Measurements from ENCODE around the gene EIF4G1.

DNA sequence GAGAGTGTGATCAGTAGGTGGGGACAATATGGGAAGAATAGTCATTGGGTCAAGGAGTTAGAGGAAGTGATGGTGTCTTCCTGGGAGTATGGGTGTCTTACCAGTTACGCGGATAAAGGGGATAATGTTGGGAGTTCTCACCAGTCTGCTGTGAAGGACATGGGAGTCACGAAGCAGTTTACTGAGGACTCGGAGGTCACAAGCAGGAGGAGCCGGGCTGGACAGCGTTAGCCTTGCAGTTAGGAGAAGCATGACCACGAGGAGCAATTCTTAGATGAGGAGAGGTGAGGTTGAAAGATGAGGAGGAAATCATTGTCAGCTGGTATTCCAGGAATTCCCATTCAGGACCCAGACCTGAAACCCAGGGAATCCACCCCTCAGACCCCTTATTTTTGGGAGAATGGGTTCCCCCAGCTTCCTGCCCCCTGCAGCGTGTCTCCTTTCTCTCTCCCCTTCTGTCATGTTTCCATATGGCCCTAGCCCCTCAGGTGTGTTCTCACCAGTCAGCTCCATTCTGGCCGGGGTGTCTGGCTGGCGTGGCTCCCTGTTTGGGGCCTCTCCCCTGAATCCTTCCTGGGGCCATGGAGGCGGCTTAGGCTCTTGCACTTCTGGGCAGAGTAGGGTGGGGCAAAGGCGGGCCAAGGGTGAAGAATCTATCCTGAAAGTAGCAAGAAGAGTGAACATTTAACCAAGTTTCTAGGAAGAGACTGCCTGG, 61.5 kb downstream of the EIF4G1 start:
- TF ChIP-seq EP300 (IDR thresholded peaks at IDR 0.05; ENCODE audit: borderline replicate concordance): no peak
- TF ChIP-seq REST (IDR thresholded peaks at IDR 0.05; ENCODE audit: low read depth): peak; percentile 17; the same call in 1 of the 2 replicates
- no peak for TF ChIP-seq NFIC (IDR thresholded peaks at IDR 0.05)
- no peak for TF ChIP-seq TCF12 (IDR thresholded peaks at IDR 0.05; ENCODE audit: low read depth)
- no peak for TF ChIP-seq YY1 (IDR thresholded peaks at IDR 0.05; ENCODE audit: low read depth)
- no peak for TF ChIP-seq RAD21 (IDR thresholded peaks at IDR 0.05; ENCODE audit: low read depth)
- TF ChIP-seq TAF1 (IDR thresholded peaks at IDR 0.05; ENCODE audit: low read depth): no peak
- TF ChIP-seq MAX (IDR thresholded peaks at IDR 0.05): no peak
- no peak for TF ChIP-seq EGR1 (IDR thresholded peaks at IDR 0.05)
- no peak for TF ChIP-seq FOXM1 (IDR thresholded peaks at IDR 0.05; ENCODE audit: borderline replicate concordance, low read depth)
- TF ChIP-seq CEBPB (IDR thresholded peaks at IDR 0.05): no peak
- no peak for TF ChIP-seq CREB1 (IDR thresholded peaks at IDR 0.05; ENCODE audit: low read depth)
- TF ChIP-seq TEAD4 (IDR thresholded peaks at IDR 0.05): no peak
- TF ChIP-seq ZBTB7A (IDR thresholded peaks at IDR 0.05; ENCODE audit: low read depth): no peak
